SK-N-SH (cell line): ENCODE data around the gene FAM9C. TPM values are rescaled to one million over a fixed set of nuclear protein-coding genes. Genes with fewer than 3 reads are reported as not detected.

Experiments used
- CTCF ChIA-PET: fragments of 300-600, 350-600 bp; formaldehyde crosslinking; extraction: SDS; loops from one replicate; lab custom pipeline; 2021; lab: Yijun Ruan, JAX
- POLR2A ChIA-PET: fragments of 350-600 bp; sonication (Branson Sonifier 250); formaldehyde crosslinking; extraction: SDS; loops from one replicate; lab custom pipeline; 2020; ENCODE audit warnings: antibody characterized with exemption, inconsistent platforms; lab: Yijun Ruan, JAX
- DNase-seq: peaks from one replicate; pipeline ENCODE4 v3.0.0; 2012
- H2AFZ ChIP-seq: fragments of 200-600 bp; sonication (generic); 2 replicates; pipeline ENCODE4 v1.8.1; 2016; ENCODE audit warnings: antibody characterized with exemption, mild to moderate bottlenecking, low read depth
- H3F3A ChIP-seq: fragments of 200-600 bp; sonication (generic); replicated peaks from 2 replicates; pipeline ENCODE3; 2016; ENCODE audit warnings: antibody characterized with exemption, mild to moderate bottlenecking; ENCODE audit not compliant: insufficient read depth
- H3K27ac ChIP-seq, 2 experiments: fragments of 200-500 bp in 1 of 2; fragments of 200-600 bp in 1 of 2; sonication (Bioruptor generic) in 1 of 2; sonication (generic), shearing (Covaris generic) in 1 of 2; 2 replicates each; pipeline versions ENCODE4 v1.5.1 to v1.6.1; 2014 to 2016; ENCODE audit warnings: low read depth in 2 of 2, inconsistent platforms in 1 of 2, low read length in 1 of 2, mild to moderate bottlenecking in 1 of 2, mixed read lengths in 1 of 2
- H3K27me3 ChIP-seq: fragments of 200-600 bp; sonication (generic), shearing (Covaris generic); 2 replicates; pipeline ENCODE4 v1.6.1; 2016; ENCODE audit warnings: mixed run types; ENCODE audit not compliant: insufficient read depth
- H3K36me3 ChIP-seq, 2 experiments: fragments of 200-500 bp in 1 of 2; fragments of 200-600 bp in 1 of 2; sonication (Bioruptor generic) in 1 of 2; sonication (generic) in 1 of 2; replicated peaks in 1 of 2; 2 replicates each; pipeline versions ENCODE3 to v1.5.1; 2014 to 2016; ENCODE audit warnings: low read length in 1 of 2, mild to moderate bottlenecking in 1 of 2; ENCODE audit not compliant: insufficient read depth in 2 of 2, control insufficient read depth in 1 of 2
- H3K4me1 ChIP-seq, 2 experiments: fragments of 200-500 bp in 1 of 2; fragments of 200-600 bp in 1 of 2; sonication (Bioruptor generic) in 1 of 2; sonication (generic), shearing (Covaris generic) in 1 of 2; 2 replicates each; pipeline versions ENCODE4 v1.5.1 to v1.6.1; 2014 to 2016; ENCODE audit warnings: low read depth in 1 of 2, low read length in 1 of 2, mixed run types in 1 of 2; ENCODE audit not compliant: insufficient read depth in 2 of 2, control insufficient read depth in 1 of 2
- H3K4me2 ChIP-seq: fragments of 200-600 bp; sonication (generic), shearing (Covaris generic); 2 replicates; pipeline ENCODE4 v1.6.1; 2017; ENCODE audit warnings: mixed run types
- H3K4me3 ChIP-seq, 2 experiments: fragments of 200-500 bp in 1 of 2; fragments of 200-600 bp in 1 of 2; sonication (Bioruptor generic) in 1 of 2; sonication (generic), shearing (Covaris generic) in 1 of 2; 2 replicates each; pipeline versions ENCODE4 v1.5.1 to v1.8.1; 2014 to 2016; ENCODE audit warnings: low read depth in 2 of 2, inconsistent platforms in 1 of 2, low read length in 1 of 2, mild to moderate bottlenecking in 1 of 2, mixed read lengths in 1 of 2, moderate library complexity in 1 of 2
- H3K79me2 ChIP-seq: fragments of 200-600 bp; sonication (generic); 2 replicates; pipeline ENCODE4 v1.8.1; 2017; ENCODE audit warnings: mild to moderate bottlenecking; ENCODE audit not compliant: insufficient read depth
- H3K9ac ChIP-seq: fragments of 200-600 bp; sonication (generic); 2 replicates; pipeline ENCODE4 v1.6.1; 2017; ENCODE audit warnings: mixed run types
- H3K9me2 ChIP-seq: fragments of 200-600 bp; sonication (generic); 2 replicates; pipeline ENCODE4 v1.6.1; 2017; ENCODE audit warnings: mixed run types
- H3K9me3 ChIP-seq: fragments of 200-600 bp; sonication (generic); 2 replicates; pipeline ENCODE4 v1.6.1; 2017; ENCODE audit warnings: mixed run types, mild to moderate bottlenecking, moderate library complexity
- H4K20me1 ChIP-seq: fragments of 200-600 bp; sonication (generic); 2 replicates; pipeline ENCODE4 v1.6.1; 2017; ENCODE audit warnings: mild to moderate bottlenecking, mixed run types; ENCODE audit not compliant: insufficient read depth
- ELF1 ChIP-seq: IDR thresholded peaks from 2 replicates; pipeline ENCODE4 v1.4.0; 2012
- EP300 ChIP-seq, 2 experiments: IDR thresholded peaks; 2 replicates each; pipeline versions ENCODE4 v1.4.0 to v1.6.1; 2012; ENCODE audit warnings: borderline replicate concordance in 1 of 2, low read depth in 1 of 2, low read length in 1 of 2
- EZH2phosphoT487 ChIP-seq: fragments of 200-600 bp; sonication (generic); IDR thresholded peaks from 2 replicates; pipeline ENCODE4 v1.6.1; 2017; ENCODE audit warnings: low read depth, mixed run types, mild to moderate bottlenecking, antibody characterized with exemption, moderate library complexity, borderline replicate concordance
- FOSL2 ChIP-seq: IDR thresholded peaks from 2 replicates; pipeline ENCODE4 v1.4.0; 2012; ENCODE audit warnings: low read depth, mild to moderate bottlenecking, moderate library complexity, borderline replicate concordance
- FOXJ3 ChIP-seq: sonication (generic); formaldehyde crosslinking; IDR thresholded peaks from 2 replicates; pipeline ENCODE4 v1.5.1; 2020; ENCODE audit warnings: mild to moderate bottlenecking, missing genetic modification reagents
- FOXM1 ChIP-seq: IDR thresholded peaks from 2 replicates; pipeline ENCODE4 v1.4.0; 2012; ENCODE audit warnings: low read depth, mild to moderate bottlenecking
- GABPA ChIP-seq: IDR thresholded peaks from 2 replicates; pipeline ENCODE4 v1.4.0; 2012; ENCODE audit warnings: low read depth, mild to moderate bottlenecking
- MEF2A ChIP-seq: IDR thresholded peaks from 2 replicates; pipeline ENCODE4 v1.4.0; 2012; ENCODE audit warnings: low read depth, borderline replicate concordance
- NRF1 ChIP-seq: IDR thresholded peaks from 2 replicates; pipeline ENCODE4 v1.6.1; 2012; ENCODE audit warnings: low read depth, mild to moderate bottlenecking, low read length
- RAD21 ChIP-seq: IDR thresholded peaks from 2 replicates; pipeline ENCODE4 v1.6.1; 2012; ENCODE audit warnings: mild to moderate bottlenecking, low read length
- RCOR1 ChIP-seq: fragments of 150-350 bp; IDR thresholded peaks from 2 replicates; pipeline ENCODE4 v1.6.1; 2017; ENCODE audit warnings: antibody characterized with exemption, low read length
- RFX5 ChIP-seq: IDR thresholded peaks from 2 replicates; pipeline ENCODE4 v1.6.1; 2012; ENCODE audit warnings: mild to moderate bottlenecking, improper control_type of control experiment, low read length
- RXRA ChIP-seq: IDR thresholded peaks from 2 replicates; pipeline ENCODE4 v1.4.0; 2012; ENCODE audit warnings: low read depth, mild to moderate bottlenecking, borderline replicate concordance
- SMC3 ChIP-seq: IDR thresholded peaks from 2 replicates; pipeline ENCODE4 v1.6.1; 2012; ENCODE audit warnings: low read depth, low read length, improper control_type of control experiment
- WGBS: methylation state at CpG from one replicate; pipeline ENCODE4 v1.1.6; 2017; ENCODE audit warnings: low lambda C conversion rate; 5-methylcytosine and 5-hydroxymethylcytosine counted together
- polyA plus RNA-seq, 3 experiments: library from polyadenylated mRNA; depleted of rRNA; stranded (reverse); fragments of >200 nt; gene quantifications; 2 replicates each; pipeline ENCODE4 v1.2.3, GENCODE V29; 2012
- TF ChIP-seq, protein P1 (sequence below): IDR thresholded peaks from 2 replicates; pipeline ENCODE4 v1.4.0; 2012; ENCODE audit warnings: low read depth, borderline replicate concordance
- TF ChIP-seq, protein P2 (sequence below): IDR thresholded peaks from 2 replicates; pipeline ENCODE4 v1.6.1; 2012; ENCODE audit warnings: mild to moderate bottlenecking, low read depth, low read length, moderate library complexity
- TF ChIP-seq, protein P3 (sequence below): IDR thresholded peaks from 2 replicates; pipeline ENCODE4; 2012

FAM9C gene
- polyA plus RNA-seq, 1 of the 3 experiments (the other 2 are of a cell fraction) = 2.6 TPM

DNA sequence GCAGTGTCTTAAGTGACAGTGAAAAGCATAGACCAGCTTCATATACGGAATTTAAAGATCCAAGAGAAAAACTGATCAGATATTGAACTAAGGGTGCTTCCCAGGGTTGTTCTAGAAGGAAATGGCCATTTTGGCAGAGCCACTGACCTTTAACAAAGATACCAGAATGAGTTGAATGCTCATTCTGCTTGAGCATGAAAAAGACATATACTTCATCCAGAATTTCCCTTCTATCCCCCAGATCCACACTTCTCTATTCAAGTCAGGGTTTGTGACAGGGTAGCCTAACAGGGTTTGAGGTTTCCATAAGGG lies 45.6 kb upstream of the FAM9C start:
- Histone ChIP-seq H3K9me2 (no peaks in the 10 kb centered on the region), H3K4me2 (no peak overlapping the region), H3F3A (peaks cover 15% of the 10 kb centered on the region), H3K27me3 (no peaks in the 10 kb centered on the region), H3K4me3 (no peak overlapping the region), H3K4me1 (no peaks in the 10 kb centered on the region), H3K79me2 (no peaks in the 10 kb centered on the region), H3K9ac (no peak overlapping the region), H4K20me1 (no peaks in the 10 kb centered on the region), H3K9me3 (no peaks in the 10 kb centered on the region), H3K27ac (peak overlapping the region in 1 of 2 experiments; percentile 39; a peak in 1 of 4 replicates), H2AFZ (no peak overlapping the region), H3K36me3 (no peaks in the 10 kb centered on the region)
- TF ChIP-seq RFX5 (no peak), MEF2A (no peak), FOXM1 (no peak), ELF1 (no peak), EZH2phosphoT487 (no peak), RAD21 (no peak), GABPA (no peak), EP300 (IDR thresholded peaks at IDR 0.05; ENCODE audit: borderline replicate concordance in 1 of 2, low read depth in 1 of 2, low read length in 1 of 2) (no peak), SMC3 (no peak), NRF1 (no peak), RCOR1 (no peak), FOSL2 (no peak), FOXJ3 (CRISPR knock-in tag) (no peak), RXRA (no peak)
- TF ChIP-seq, protein P1, sequence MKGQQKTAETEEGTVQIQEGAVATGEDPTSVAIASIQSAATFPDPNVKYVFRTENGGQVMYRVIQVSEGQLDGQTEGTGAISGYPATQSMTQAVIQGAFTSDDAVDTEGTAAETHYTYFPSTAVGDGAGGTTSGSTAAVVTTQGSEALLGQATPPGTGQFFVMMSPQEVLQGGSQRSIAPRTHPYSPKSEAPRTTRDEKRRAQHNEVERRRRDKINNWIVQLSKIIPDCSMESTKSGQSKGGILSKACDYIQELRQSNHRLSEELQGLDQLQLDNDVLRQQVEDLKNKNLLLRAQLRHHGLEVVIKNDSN = no peak
- TF ChIP-seq, protein P2, sequence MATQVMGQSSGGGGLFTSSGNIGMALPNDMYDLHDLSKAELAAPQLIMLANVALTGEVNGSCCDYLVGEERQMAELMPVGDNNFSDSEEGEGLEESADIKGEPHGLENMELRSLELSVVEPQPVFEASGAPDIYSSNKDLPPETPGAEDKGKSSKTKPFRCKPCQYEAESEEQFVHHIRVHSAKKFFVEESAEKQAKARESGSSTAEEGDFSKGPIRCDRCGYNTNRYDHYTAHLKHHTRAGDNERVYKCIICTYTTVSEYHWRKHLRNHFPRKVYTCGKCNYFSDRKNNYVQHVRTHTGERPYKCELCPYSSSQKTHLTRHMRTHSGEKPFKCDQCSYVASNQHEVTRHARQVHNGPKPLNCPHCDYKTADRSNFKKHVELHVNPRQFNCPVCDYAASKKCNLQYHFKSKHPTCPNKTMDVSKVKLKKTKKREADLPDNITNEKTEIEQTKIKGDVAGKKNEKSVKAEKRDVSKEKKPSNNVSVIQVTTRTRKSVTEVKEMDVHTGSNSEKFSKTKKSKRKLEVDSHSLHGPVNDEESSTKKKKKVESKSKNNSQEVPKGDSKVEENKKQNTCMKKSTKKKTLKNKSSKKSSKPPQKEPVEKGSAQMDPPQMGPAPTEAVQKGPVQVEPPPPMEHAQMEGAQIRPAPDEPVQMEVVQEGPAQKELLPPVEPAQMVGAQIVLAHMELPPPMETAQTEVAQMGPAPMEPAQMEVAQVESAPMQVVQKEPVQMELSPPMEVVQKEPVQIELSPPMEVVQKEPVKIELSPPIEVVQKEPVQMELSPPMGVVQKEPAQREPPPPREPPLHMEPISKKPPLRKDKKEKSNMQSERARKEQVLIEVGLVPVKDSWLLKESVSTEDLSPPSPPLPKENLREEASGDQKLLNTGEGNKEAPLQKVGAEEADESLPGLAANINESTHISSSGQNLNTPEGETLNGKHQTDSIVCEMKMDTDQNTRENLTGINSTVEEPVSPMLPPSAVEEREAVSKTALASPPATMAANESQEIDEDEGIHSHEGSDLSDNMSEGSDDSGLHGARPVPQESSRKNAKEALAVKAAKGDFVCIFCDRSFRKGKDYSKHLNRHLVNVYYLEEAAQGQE = no peak
- TF ChIP-seq, protein P3, sequence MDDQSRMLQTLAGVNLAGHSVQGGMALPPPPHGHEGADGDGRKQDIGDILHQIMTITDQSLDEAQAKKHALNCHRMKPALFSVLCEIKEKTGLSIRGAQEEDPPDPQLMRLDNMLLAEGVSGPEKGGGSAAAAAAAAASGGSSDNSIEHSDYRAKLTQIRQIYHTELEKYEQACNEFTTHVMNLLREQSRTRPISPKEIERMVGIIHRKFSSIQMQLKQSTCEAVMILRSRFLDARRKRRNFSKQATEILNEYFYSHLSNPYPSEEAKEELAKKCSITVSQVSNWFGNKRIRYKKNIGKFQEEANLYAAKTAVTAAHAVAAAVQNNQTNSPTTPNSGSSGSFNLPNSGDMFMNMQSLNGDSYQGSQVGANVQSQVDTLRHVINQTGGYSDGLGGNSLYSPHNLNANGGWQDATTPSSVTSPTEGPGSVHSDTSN = no peak
- WGBS = 74% methylated on average over 1 of the region's 1 CpG
- no peak for DNase-seq
- ChIA-PET POLR2A (no interaction called here), CTCF (no interaction called here)
